Spleen (tissue), 11 donors: ENCODE results near the gene SLC1A2. TPM values are rescaled to one million over a fixed set of nuclear protein-coding genes. Genes with fewer than 3 reads are reported as not detected.

Experiments used
- DNase-seq: peaks from one replicate; pipeline ENCODE4 v3.0.0-alpha.2; 2020
- H3K27ac ChIP-seq, 8 donors: fragments of 200-600 bp; sonication (generic) in 7 of 8; 1 replicate in 4 of 8; 2 replicates in 4 of 8; pipeline versions ENCODE4 v1.5.0 to v1.8.0; 2016 to 2021; ENCODE audit warnings: inconsistent platforms in 4 of 8, mild to moderate bottlenecking in 4 of 8, moderate library complexity in 1 of 8
- H3K27me3 ChIP-seq, 7 donors: fragments of 200-600 bp; sonication (generic) in 6 of 7; replicated peaks in 1 of 7; 1 replicate in 4 of 7; 2 replicates in 3 of 7; pipeline versions ENCODE4 v1.5.0 to v1.8.0; 2016 to 2021; ENCODE audit warnings: inconsistent platforms in 3 of 7, mild to moderate bottlenecking in 1 of 7
- H3K36me3 ChIP-seq, 6 donors: fragments of 200-600 bp; sonication (generic) in 5 of 6; 1 replicate in 4 of 6; 2 replicates in 2 of 6; pipeline versions ENCODE4 v1.5.0 to v1.8.0; 2016 to 2021; ENCODE audit warnings: inconsistent platforms in 2 of 6
- H3K4me1 ChIP-seq, 6 donors: fragments of 200-600 bp; sonication (generic) in 5 of 6; 1 replicate in 3 of 6; 2 replicates in 3 of 6; pipeline versions ENCODE4 v1.5.0 to v1.8.0; 2016 to 2021; ENCODE audit warnings: inconsistent platforms in 3 of 6
- H3K4me3 ChIP-seq, 8 donors: fragments of 200-600 bp; sonication (generic) in 7 of 8; 1 replicate in 4 of 8; 2 replicates in 4 of 8; pipeline versions ENCODE4 v1.5.0 to v1.8.0; 2016 to 2021; ENCODE audit warnings: inconsistent platforms in 4 of 8, mild to moderate bottlenecking in 4 of 8, moderate library complexity in 2 of 8
- H3K9me3 ChIP-seq, 8 donors: fragments of 200-600 bp; sonication (generic) in 7 of 8; 1 replicate in 4 of 8; 2 replicates in 4 of 8; pipeline versions ENCODE4 v1.5.0 to v1.8.0; 2016 to 2021; ENCODE audit warnings: inconsistent platforms in 4 of 8
- POLR2A ChIP-seq, 3 donors: fragments of 450-650 bp; IDR thresholded peaks; one replicate each; pipeline ENCODE4 v1.5.1; 2017; ENCODE audit warnings: antibody characterized with exemption in 3 of 3, mild to moderate bottlenecking in 1 of 3
- POLR2AphosphoS5 ChIP-seq, 3 donors: sonication (generic); formaldehyde crosslinking; IDR thresholded peaks; one replicate each; pipeline ENCODE4 v1.5.1; 2017; ENCODE audit warnings: antibody characterized with exemption in 3 of 3
- WGBS, 5 donors: extraction: QIAGEN DNeasy Blood & Tissue Kit in 3 of 5; methylation state at CpG; one replicate each; pipeline versions ENCODE4 v1.1.5 to v1.1.7; 2013 to 2018; 5-methylcytosine and 5-hydroxymethylcytosine counted together
- intact Hi-C: fragments of 100-400 bp; cut with DNase I; formaldehyde crosslinking; loops from one replicate; pipeline ENCODE4 v1.15.0; 2023; ENCODE audit warnings: low total_unique reads
- polyA plus RNA-seq, 3 donors: library from polyadenylated mRNA; stranded (reverse); fragments of 200-250 nt; gene quantifications; one replicate each; pipeline ENCODE4 v1.2.1, GENCODE V29; 2013
- total RNA-seq, 7 donors: library from RNA; depleted of rRNA in 3 of 7; stranded (reverse); fragments of >200 nt in 3 of 7; fragmentation: NEBNext Ultra II Directional in 4 of 7; extraction: Animal tissue kit (Norgen Biotek cat#: 25700) in 4 of 7; gene quantifications; one replicate each; pipeline versions ENCODE4 v1.1.0 to v1.2.1, GENCODE V29; 2016 to 2021
- TF ChIP-seq, protein P1 (sequence below), 11 experiments: fragments of 200-600 bp in 7 of 11; fragments of 450-650 bp in 4 of 11; sonication (generic) in 4 of 11; IDR thresholded peaks in 8 of 11; conservative IDR thresholded peaks in 3 of 11; 1 replicate in 7 of 11; 2 replicates in 4 of 11; pipeline versions ENCODE4 v1.4.0 to v1.8.0; 2016 to 2021; ENCODE audit warnings: antibody characterized with exemption in 11 of 11, inconsistent platforms in 4 of 11, mild to moderate bottlenecking in 1 of 11
- donor health status: healthy with polysubstance abuse.
- donor health status: DM: no; HTN: no; CAD: no; lungs with moderate emphysema.
- donor health status: DM: no; HTN: no; CAD: no.
- donor health status: Bipolar disorder and iron deficiency.
- donor health status: healthy.
- donor health status: DM: no; HTN: no; CAD: no.
- donor health status: DM: yes; HTN: yes; CAD: no.

SLC1A2 gene
- total and polyA plus RNA-seq, 10 donors, result 0.26 to 3.8 (median 0.93) TPM

DNA sequence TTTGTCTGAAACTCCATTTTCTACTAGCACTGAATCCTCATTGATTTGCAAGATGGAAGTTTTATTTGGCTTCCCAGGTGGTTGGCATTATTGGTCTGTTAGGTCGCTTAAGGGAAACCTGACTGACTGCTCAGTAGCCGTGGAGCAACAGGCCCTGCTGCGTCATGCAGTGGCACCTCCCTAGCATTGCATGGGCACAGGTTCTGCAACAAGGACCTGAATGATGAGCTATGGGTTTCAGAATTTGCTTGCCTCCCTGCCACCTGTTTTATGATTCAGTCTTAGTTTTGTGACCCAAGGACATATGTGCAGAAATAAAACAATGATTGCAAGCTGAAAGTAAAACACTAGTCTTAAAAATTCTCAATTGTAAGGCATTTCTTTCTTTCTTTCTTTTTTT, 128.5 kb downstream of the SLC1A2 start:
- H3K27me3 ChIP-seq, result no peaks in the 10 kb centered on the region
- no peak overlapping the region for H3K27ac ChIP-seq
- H3K4me1 ChIP-seq, result peaks cover 0 to 4% (median 0%) of the 10 kb centered on the region in 6 donors
- H3K36me3 ChIP-seq, result no peaks in the 10 kb centered on the region
- TF ChIP-seq POLR2AphosphoS5 (IDR thresholded peaks at IDR 0.05), result no peak
- no peak for TF ChIP-seq POLR2A (IDR thresholded peaks at IDR 0.05)
- TF ChIP-seq, protein P1, sequence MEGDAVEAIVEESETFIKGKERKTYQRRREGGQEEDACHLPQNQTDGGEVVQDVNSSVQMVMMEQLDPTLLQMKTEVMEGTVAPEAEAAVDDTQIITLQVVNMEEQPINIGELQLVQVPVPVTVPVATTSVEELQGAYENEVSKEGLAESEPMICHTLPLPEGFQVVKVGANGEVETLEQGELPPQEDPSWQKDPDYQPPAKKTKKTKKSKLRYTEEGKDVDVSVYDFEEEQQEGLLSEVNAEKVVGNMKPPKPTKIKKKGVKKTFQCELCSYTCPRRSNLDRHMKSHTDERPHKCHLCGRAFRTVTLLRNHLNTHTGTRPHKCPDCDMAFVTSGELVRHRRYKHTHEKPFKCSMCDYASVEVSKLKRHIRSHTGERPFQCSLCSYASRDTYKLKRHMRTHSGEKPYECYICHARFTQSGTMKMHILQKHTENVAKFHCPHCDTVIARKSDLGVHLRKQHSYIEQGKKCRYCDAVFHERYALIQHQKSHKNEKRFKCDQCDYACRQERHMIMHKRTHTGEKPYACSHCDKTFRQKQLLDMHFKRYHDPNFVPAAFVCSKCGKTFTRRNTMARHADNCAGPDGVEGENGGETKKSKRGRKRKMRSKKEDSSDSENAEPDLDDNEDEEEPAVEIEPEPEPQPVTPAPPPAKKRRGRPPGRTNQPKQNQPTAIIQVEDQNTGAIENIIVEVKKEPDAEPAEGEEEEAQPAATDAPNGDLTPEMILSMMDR (IDR thresholded peaks at IDR 0.05 in 8 of 11, conservative IDR thresholded peaks at IDR 0.05 in 3 of 11), result no peak
- WGBS, 5 donors, result 63 to 80% (median 70%) methylated on average over 3 of the region's 3 CpGs
- H3K9me3 ChIP-seq, result no peaks in the 10 kb centered on the region
- H3K4me3 ChIP-seq, result no peak overlapping the region
- intact Hi-C loops, result no loop called here
- no peak for DNase-seq

DNA sequence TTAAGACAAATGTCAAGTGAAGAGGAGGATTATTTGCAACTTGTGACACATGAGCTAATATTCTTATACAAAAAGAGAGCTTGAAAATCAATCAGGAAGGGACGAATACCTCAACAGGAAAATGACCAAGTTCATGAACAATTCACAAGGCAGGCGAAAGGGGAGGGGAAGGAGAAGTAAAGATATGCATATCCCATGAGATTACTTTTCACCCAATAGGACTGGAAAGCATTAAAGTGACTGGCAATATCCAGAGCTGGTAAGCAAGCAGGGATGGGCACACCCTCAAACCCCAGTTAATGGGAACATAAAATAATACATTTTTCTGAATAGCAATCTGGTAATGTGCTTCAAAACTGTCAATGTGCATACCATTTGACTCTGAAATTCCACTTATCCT, 129.5 kb downstream of the SLC1A2 start:
- Histone ChIP-seq H3K27ac (no peak overlapping the region), H3K36me3 (no peaks in the 10 kb centered on the region), H3K4me1 (peaks cover 0 to 4% (median 0%) of the 10 kb centered on the region in 6 donors), H3K27me3 (no peaks in the 10 kb centered on the region), H3K4me3 (no peak overlapping the region), H3K9me3 (no peaks in the 10 kb centered on the region)
- TF ChIP-seq POLR2A (IDR thresholded peaks at IDR 0.05) (no peak), POLR2AphosphoS5 (IDR thresholded peaks at IDR 0.05) (no peak)
- TF ChIP-seq, protein P1 (IDR thresholded peaks at IDR 0.05 in 8 of 11, conservative IDR thresholded peaks at IDR 0.05 in 3 of 11), result no peak
- intact Hi-C loops, result no loop called here
- no peak for DNase-seq
- WGBS, 5 donors, result 46 to 68% (median 48%) methylated on average over 2 of the region's 2 CpGs

DNA sequence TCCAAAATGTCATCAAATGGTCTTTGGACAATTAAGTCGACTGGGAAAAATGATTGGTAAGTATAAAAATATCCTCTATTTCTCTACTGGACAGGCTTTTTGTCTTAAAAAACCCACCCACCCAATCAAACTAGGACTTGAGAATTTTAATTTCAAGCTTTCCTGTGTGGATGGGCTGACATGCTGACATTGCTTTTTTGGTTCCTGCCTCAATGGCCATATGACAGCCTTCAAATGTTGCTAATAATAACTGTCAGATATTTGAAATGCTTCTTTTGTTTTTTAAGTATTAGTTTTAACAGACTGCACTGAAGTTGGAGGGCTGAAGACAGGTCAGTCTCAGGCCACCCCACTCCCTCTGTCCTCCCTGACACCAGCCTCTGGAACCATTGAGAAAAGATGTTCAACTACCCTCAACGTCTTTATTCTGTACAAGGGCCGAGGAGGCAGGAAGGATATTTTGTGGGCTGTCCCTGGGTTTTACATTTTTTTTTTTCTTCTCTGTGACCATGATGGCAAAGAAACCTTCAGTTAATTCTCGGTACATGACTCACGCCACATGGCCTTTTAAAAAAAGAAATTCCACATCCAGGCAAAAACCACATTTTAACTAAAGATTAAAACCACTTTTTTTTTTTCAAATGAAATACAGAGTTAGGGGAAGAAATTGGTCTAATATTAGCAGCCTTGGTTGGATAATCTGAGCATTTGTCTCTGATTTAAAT, 130.4 kb downstream of the SLC1A2 start:
- Histone ChIP-seq H3K4me3 (no peak overlapping the region), H3K4me1 (peaks cover 0 to 4% (median 0%) of the 10 kb centered on the region in 6 donors), H3K36me3 (no peaks in the 10 kb centered on the region), H3K27me3 (no peaks in the 10 kb centered on the region), H3K27ac (no peak overlapping the region), H3K9me3 (no peaks in the 10 kb centered on the region)
- intact Hi-C loops, result no loop called here
- WGBS, 5 donors, result 44 to 54% (median 48%) methylated on average over 5 of the region's 5 CpGs
- DNase-seq, result no peak
- TF ChIP-seq, protein P1 (IDR thresholded peaks at IDR 0.05 in 8 of 11, conservative IDR thresholded peaks at IDR 0.05 in 3 of 11), result no peak
- no peak for TF ChIP-seq POLR2AphosphoS5 (IDR thresholded peaks at IDR 0.05)
- no peak for TF ChIP-seq POLR2A (IDR thresholded peaks at IDR 0.05)

DNA sequence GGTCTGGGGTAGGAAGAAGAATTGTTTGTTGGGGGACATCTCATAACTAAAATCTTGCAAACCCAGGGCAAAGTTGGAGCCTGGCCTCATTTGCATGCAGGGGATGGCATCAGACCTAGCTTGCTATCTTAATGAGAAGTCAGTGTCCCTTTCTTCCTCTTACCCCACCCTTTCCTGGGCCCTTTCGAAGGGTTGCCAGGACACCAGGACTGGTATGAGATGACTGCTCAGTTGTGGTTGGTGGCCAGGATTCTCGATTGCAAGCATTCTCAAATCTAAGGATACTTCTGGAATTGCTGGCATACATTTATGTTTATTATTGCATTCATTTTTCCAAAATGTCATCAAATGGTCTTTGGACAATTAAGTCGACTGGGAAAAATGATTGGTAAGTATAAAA, 131.0 kb downstream of the SLC1A2 start:
- no peak for DNase-seq
- H3K9me3 ChIP-seq, result no peaks in the 10 kb centered on the region
- 65 to 79% (median 68%) methylated on average over 3 of the region's 3 CpGs for WGBS, 5 donors
- TF ChIP-seq POLR2A (IDR thresholded peaks at IDR 0.05), result no peak
- TF ChIP-seq POLR2AphosphoS5 (IDR thresholded peaks at IDR 0.05), result no peak
- TF ChIP-seq, protein P1 (IDR thresholded peaks at IDR 0.05 in 8 of 11, conservative IDR thresholded peaks at IDR 0.05 in 3 of 11), result no peak
- H3K4me1 ChIP-seq, result peaks cover 0 to 4% (median 0%) of the 10 kb centered on the region in 6 donors
- no peaks in the 10 kb centered on the region for H3K27me3 ChIP-seq
- no peaks in the 10 kb centered on the region for H3K36me3 ChIP-seq
- intact Hi-C loops, result no loop called here
- no peak overlapping the region for H3K27ac ChIP-seq
- H3K4me3 ChIP-seq, result no peak overlapping the region
